Activated T-cell treated with anti-CD3 and anti-CD28 coated beads, Interleukin-2, amount 50 U/mL, for 1 hour (primary cell): Measurements from ENCODE around the gene PLOD3.
"Not testable (repeated sequence)": the region's sequence is repeated elsewhere in the genome, so short reads cannot be mapped to it uniquely, and the experiment has no call there.

Experiments used
- DNase-seq: peaks from one replicate; pipeline ENCODE4 v3.0.0-alpha.2; 2020

PLOD3 gene

GRCh38 chr7:101208794-101209193 is 8.6 kb downstream of the PLOD3 start:
- no peak for DNase-seq

GRCh38 chr7:101207459-101207858 is 9.9 kb downstream of the PLOD3 start:
- no peak for DNase-seq

GRCh38 chr7:101206665-101207042 is 10.7 kb downstream of the PLOD3 start:
- no peak for DNase-seq

GRCh38 chr7:101205901-101206664 is 11.3 kb downstream of the PLOD3 start:
- DNase-seq, result no peak

- DNase-seq, result not testable (repeated sequence)
Observed at GRCh38 chr7:101203740-101204738, 13.3 kb downstream of the PLOD3 start.

GRCh38 chr7:101202603-101202918 is 14.8 kb downstream of the PLOD3 start:
- no peak for DNase-seq

GRCh38 chr7:101201695-101202602 is 15.4 kb downstream of the PLOD3 start:
- no peak for DNase-seq

GRCh38 chr7:101200862-101201599 is 16.4 kb downstream of the PLOD3 start, which contains the start of gene MOGAT3:
TSS of gene MOGAT3 (minus strand) at chr7:101201036. CDS start at chr7:101200854, 182 bp downstream.
- no peak for DNase-seq

GRCh38 chr7:101200504-101200861 is 16.9 kb downstream of the PLOD3 start:
- DNase-seq, result no peak

GRCh38 chr7:101199522-101199921 is 17.9 kb downstream of the PLOD3 start:
- DNase-seq, result not testable (repeated sequence)

- no peak for DNase-seq
Observed at GRCh38 chr7:101198476-101198875, 18.9 kb downstream of the PLOD3 start.

GRCh38 chr7:101197991-101198390 is 19.4 kb downstream of the PLOD3 start:
- DNase-seq, result no peak

GRCh38 chr7:101195884-101196283 is 21.5 kb downstream of the PLOD3 start:
- DNase-seq, result no peak

GRCh38 chr7:101189109-101189508 is 28.3 kb downstream of the PLOD3 start:
- DNase-seq, result no peak

GRCh38 chr7:101186844-101187428 is 30.4 kb downstream of the PLOD3 start:
- no peak for DNase-seq

GRCh38 chr7:101186194-101186593 is 31.2 kb downstream of the PLOD3 start:
- DNase-seq, result no peak

- no peak for DNase-seq
Observed at GRCh38 chr7:101185258-101185839, 32.0 kb downstream of the PLOD3 start.

GRCh38 chr7:101180130-101180755 is 37.1 kb downstream of the PLOD3 start, which contains the start of gene NAT16:
TSS of gene NAT16 (minus strand) at chr7:101180293. CDS start at chr7:101174807, 5,486 bp downstream.
- DNase-seq, result no peak

GRCh38 chr7:101179713-101180112 is 37.7 kb downstream of the PLOD3 start:
- DNase-seq, result no peak

- no peak for DNase-seq
Observed at GRCh38 chr7:101179117-101179516, 38.3 kb downstream of the PLOD3 start.

GRCh38 chr7:101177644-101178043 is 39.7 kb downstream of the PLOD3 start:
- no peak for DNase-seq
